Uterus (tissue), 2 donors: Measurements from ENCODE around the gene SLC26A5.

ENCODE experiments used
- CTCF ChIP-seq, 4 experiments: fragments of 200-600 bp in 2 of 4; fragments of 450-650 bp in 2 of 4; sonication (generic) in 2 of 4; IDR thresholded peaks; one replicate each; pipeline ENCODE4 v1.5.1; 2016 to 2019; ENCODE audit warnings: antibody characterized with exemption in 4 of 4, mild to moderate bottlenecking in 2 of 4, moderate library complexity in 1 of 4
- POLR2A ChIP-seq, 2 donors: fragments of 450-650 bp; IDR thresholded peaks; one replicate each; pipeline ENCODE4 v1.6.1; 2016; ENCODE audit warnings: antibody characterized with exemption in 2 of 2, mild to moderate bottlenecking in 1 of 2, moderate library complexity in 1 of 2

- no peak for TF ChIP-seq POLR2A (IDR thresholded peaks at IDR 0.05)
- TF ChIP-seq CTCF (IDR thresholded peaks at IDR 0.05) = no peak
These were observed 49.5 kb downstream of the SLC26A5 start for GRCh38 chr7:103396471-103396870.
